HG03575 (cell line): ENCODE data around the gene S100A6.

Experiments
- ATAC-seq: cut with Tn5 transposase; IDR thresholded peaks from one replicate; pipeline ENCODE4 v1.9.1; 2021; ENCODE audit not compliant: unreplicated experiment, insufficient number of reproducible peaks, low FRiP score; ENCODE audit errors: extremely low read depth

The S100A6 gene

DNA sequence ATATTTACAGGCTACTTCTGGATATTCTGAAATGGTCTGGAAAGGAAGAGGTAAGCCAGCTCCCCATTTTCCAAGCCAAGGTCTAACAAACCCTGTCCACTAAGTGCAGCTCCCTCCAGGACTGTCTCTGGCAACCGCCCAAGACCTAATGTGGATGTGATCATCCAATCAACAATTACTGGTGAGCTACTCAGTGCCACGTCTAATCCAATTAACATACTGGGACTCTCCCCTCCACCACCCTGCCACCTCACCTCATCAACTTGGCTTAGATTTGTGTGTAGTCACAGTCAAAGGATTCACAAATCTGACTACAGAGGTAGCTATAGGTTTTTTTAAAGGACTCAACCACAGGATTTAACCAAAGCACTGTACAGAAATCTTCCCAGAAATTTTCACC, 49.9 kb downstream of the S100A6 start:
- ATAC-seq, result no peak
